ENCODE measurements around the gene MCEE. TPM values are rescaled to one million over a fixed set of nuclear protein-coding genes. Genes with fewer than 3 reads are reported as not detected.

The MCEE gene
- total and polyA plus RNA-seq, 2 donors (not counting 3 experiments of a cell fraction or from before 2014, with no cell fraction given): 4.0 to 9.9 TPM

GRCh38 chr2:71101656-71102055 lies 28.4 kb downstream of the MCEE start:
- H3K27me3 ChIP-seq (ENCODE audit: control insufficient read depth in 2 of 2, insufficient read depth in 2 of 2, low read length in 2 of 2): no peaks in the 10 kb centered on the region
- intact Hi-C loops (cut with micrococcal nuclease): loop anchor here (5.0 kb wide), 1 partner anchor 1079 kb away; no protein-coding TSS in a partner anchor
- H3K9me3 ChIP-seq (replicated peaks; ENCODE audit: control insufficient read depth, insufficient read depth, low read length): no peaks in the 10 kb centered on the region
- no peaks in the 10 kb centered on the region for H3K79me2 ChIP-seq (ENCODE audit: control insufficient read depth, insufficient read depth, low read length)
- H3K4me2 ChIP-seq (ENCODE audit: insufficient read depth, low read length): no peak overlapping the region
- H4K20me1 ChIP-seq (replicated peaks; ENCODE audit: control insufficient read depth, extremely low read depth, insufficient read depth, low read length): no peaks in the 10 kb centered on the region
- BruUV-seq (replicated peaks): no TSS peak
- POLR2A ChIA-PET: no interaction called here
- no peaks in the 10 kb centered on the region for H3K9me1 ChIP-seq (replicated peaks; ENCODE audit: control insufficient read depth, extremely low read depth, insufficient read depth, low read length)
- TF ChIP-seq EZH2 (IDR thresholded peaks at IDR 0.05; ENCODE audit: borderline replicate concordance, low read depth, low read length, severe bottlenecking): no peak
- TF ChIP-seq POLR2A (IDR thresholded peaks at IDR 0.05; ENCODE audit: low read depth, low read length): no peak
- TF ChIP-seq CTCF (IDR thresholded peaks at IDR 0.05; ENCODE audit: extremely low read depth in 1 of 2, insufficient read depth in 1 of 2, low read depth in 1 of 2, low read length in 2 of 2): no peak
- TF ChIP-seq GATA2 (IDR thresholded peaks at IDR 0.05; ENCODE audit: insufficient read depth, insufficient read length, low read depth, low read length): no peak
- TF ChIP-seq FOS (IDR thresholded peaks at IDR 0.05; ENCODE audit: borderline replicate concordance, insufficient read depth, low read length): no peak
- TF ChIP-seq, protein P1, sequence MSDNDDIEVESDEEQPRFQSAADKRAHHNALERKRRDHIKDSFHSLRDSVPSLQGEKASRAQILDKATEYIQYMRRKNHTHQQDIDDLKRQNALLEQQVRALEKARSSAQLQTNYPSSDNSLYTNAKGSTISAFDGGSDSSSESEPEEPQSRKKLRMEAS (IDR thresholded peaks at IDR 0.05; ENCODE audit: insufficient read depth, insufficient read length): no peak
- no peak for TF ChIP-seq JUN (IDR thresholded peaks at IDR 0.05; ENCODE audit: borderline replicate concordance, insufficient read depth, insufficient read length, low read depth)
- no peak for TF ChIP-seq POLR2AphosphoS5 (IDR thresholded peaks at IDR 0.05; ENCODE audit: insufficient read depth, low read depth, low read length)
- TF ChIP-seq MYC (IDR thresholded peaks at IDR 0.05; ENCODE audit: low read depth, low read length): no peak
- no peak overlapping the region for H3K9ac ChIP-seq (replicated peaks; ENCODE audit: extremely low read depth, insufficient read depth, low read length)
- H3K4me3 ChIP-seq (replicated peaks in 1 of 3; ENCODE audit: insufficient read depth in 1 of 3, low read depth in 1 of 3, low read length in 3 of 3): no peak overlapping the region
- H3K36me3 ChIP-seq (ENCODE audit: control insufficient read depth in 2 of 2, extremely low read depth in 1 of 2, insufficient read depth in 2 of 2, low read length in 2 of 2): no peaks in the 10 kb centered on the region
- no peaks in the 10 kb centered on the region for H3K4me1 ChIP-seq (ENCODE audit: control insufficient read depth, extremely low read depth, insufficient read depth, low read length)
- no peak overlapping the region for H3K27ac ChIP-seq (ENCODE audit: insufficient read depth, low read depth, low read length)
- DNase-seq (ENCODE audit: low read depth, low spot score) (peak; percentile 78), FAIRE-seq (no peak)
- no peak overlapping the region for H2AFZ ChIP-seq (ENCODE audit: low read depth, low read length)
- dilution Hi-C loops (cut with MboI; ENCODE audit: extremely low pct_ligation_motif_present, low sequenced_read_pairs): no loop called here
- CTCF ChIA-PET: interaction anchor here (0.8 to 4.1 kb wide), 13 partner anchors 10 to 1048 kb away, joined by 3 to 24 read pairs (median 10); partner anchors contain the start of genes MCEE, NAGK and PAIP2B
